HG03175 (cell line): ENCODE measurements around the gene STKLD1.
"Not testable (repeated sequence)": the region's sequence is repeated elsewhere in the genome, so short reads cannot be mapped to it uniquely, and the experiment has no call there.

Source experiments
- ATAC-seq: cut with Tn5 transposase; IDR thresholded peaks from one replicate; pipeline ENCODE4 v1.9.1; 2021; ENCODE audit warnings: mild to moderate bottlenecking, moderate library complexity; ENCODE audit not compliant: unreplicated experiment

Gene STKLD1

GRCh38 chr9:133382507-133383141 lies 6.5 kb downstream of the STKLD1 start:
- ATAC-seq, result no peak

GRCh38 chr9:133383438-133383837 lies 7.3 kb downstream of the STKLD1 start:
- no peak for ATAC-seq

GRCh38 chr9:133384736-133385321 lies 8.7 kb downstream of the STKLD1 start:
- no peak for ATAC-seq

GRCh38 chr9:133385452-133385851 lies 9.3 kb downstream of the STKLD1 start:
- no peak for ATAC-seq

GRCh38 chr9:133386338-133386737 lies 10.2 kb downstream of the STKLD1 start:
- ATAC-seq, result no peak

GRCh38 chr9:133387680-133388079 lies 11.5 kb downstream of the STKLD1 start:
- ATAC-seq, result no peak

- no peak for ATAC-seq
Measured at GRCh38 chr9:133389025-133389557, 12.9 kb downstream of the STKLD1 start.

GRCh38 chr9:133389562-133389961 lies 13.4 kb downstream of the STKLD1 start:
- ATAC-seq, result no peak

GRCh38 chr9:133390713-133391112 lies 14.5 kb downstream of the STKLD1 start:
- ATAC-seq, result no peak

- ATAC-seq, result not testable (repeated sequence)
Measured at GRCh38 chr9:133391449-133391848, 15.3 kb downstream of the STKLD1 start.

- not testable (repeated sequence) for ATAC-seq
Measured at GRCh38 chr9:133392308-133392707, 16.1 kb downstream of the STKLD1 start.

GRCh38 chr9:133393399-133393798 lies 17.2 kb downstream of the STKLD1 start:
- ATAC-seq, result no peak

- ATAC-seq, result no peak
Measured at GRCh38 chr9:133394687-133395271, 18.6 kb downstream of the STKLD1 start.

- ATAC-seq, result no peak
Measured at GRCh38 chr9:133396952-133397351, 20.8 kb downstream of the STKLD1 start.

- ATAC-seq, result no peak
Measured at GRCh38 chr9:133397370-133397769, 21.2 kb downstream of the STKLD1 start.

- no peak for ATAC-seq
Measured at GRCh38 chr9:133397895-133398294, 21.7 kb downstream of the STKLD1 start.

- ATAC-seq, result no peak
Measured at GRCh38 chr9:133400292-133400691, 24.1 kb downstream of the STKLD1 start.

GRCh38 chr9:133401588-133401987 lies 25.4 kb downstream of the STKLD1 start:
- no peak for ATAC-seq

- no peak for ATAC-seq
Measured at GRCh38 chr9:133402689-133403088, 26.5 kb downstream of the STKLD1 start.

GRCh38 chr9:133403766-133404453 lies 27.7 kb downstream of the STKLD1 start:
- no peak for ATAC-seq

- ATAC-seq, result no peak
Measured at GRCh38 chr9:133404454-133405002, 28.4 kb downstream of the STKLD1 start.
